Retinal pigment epithelial cell (primary cell): ENCODE measurements around the gene KLHL11.
"Not testable (repeated sequence)": the region's sequence is repeated elsewhere in the genome, so short reads cannot be mapped to it uniquely, and the experiment has no call there.

Experiments used
- DNase-seq: peaks from one replicate; pipeline ENCODE4 v3.0.0-alpha.2; 2010; ENCODE audit warnings: low read depth
- H3K4me3 ChIP-seq: 2 replicates; pipeline ENCODE4 v1.5.1; 2011; ENCODE audit warnings: mild to moderate bottlenecking, low read length, control low read depth, moderate library complexity
- TF ChIP-seq, protein P1 (sequence below): conservative IDR thresholded peaks from 2 replicates; pipeline ENCODE4 v1.5.1; 2011; ENCODE audit warnings: low read depth, low read length, control low read depth, inconsistent platforms

Gene KLHL11

DNA sequence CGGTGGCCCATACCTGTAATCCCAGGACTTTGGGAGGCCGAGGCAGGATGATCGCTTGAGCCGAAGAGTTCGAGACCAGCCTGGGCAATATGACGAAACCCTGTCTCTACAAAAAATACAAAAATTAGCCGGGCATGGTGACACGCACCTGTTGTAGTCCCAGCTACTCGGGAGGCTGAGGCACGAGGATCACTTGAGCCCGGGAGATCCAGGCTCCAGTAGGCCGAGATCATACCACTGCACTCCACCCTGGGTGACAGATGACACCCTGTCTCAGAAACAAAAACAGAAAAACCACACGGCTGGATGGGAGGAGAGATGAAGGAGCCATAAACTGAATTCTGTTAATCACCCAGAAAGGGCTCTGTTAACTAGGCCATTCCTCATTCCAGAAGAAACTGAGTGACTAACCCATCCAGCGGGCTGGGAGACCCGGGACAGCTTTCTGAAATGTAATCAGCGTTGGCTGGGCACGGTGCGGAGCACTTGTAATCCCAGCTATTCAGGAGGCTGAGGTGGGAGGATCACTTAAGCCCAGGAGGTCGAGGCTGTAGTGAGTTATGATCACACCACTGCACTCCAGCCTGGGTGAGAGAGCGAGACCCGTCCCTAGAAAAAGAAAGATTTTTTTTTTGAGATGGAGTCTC lies 28.6 kb downstream of the KLHL11 start:
- DNase-seq = no peak
- TF ChIP-seq, protein P1, sequence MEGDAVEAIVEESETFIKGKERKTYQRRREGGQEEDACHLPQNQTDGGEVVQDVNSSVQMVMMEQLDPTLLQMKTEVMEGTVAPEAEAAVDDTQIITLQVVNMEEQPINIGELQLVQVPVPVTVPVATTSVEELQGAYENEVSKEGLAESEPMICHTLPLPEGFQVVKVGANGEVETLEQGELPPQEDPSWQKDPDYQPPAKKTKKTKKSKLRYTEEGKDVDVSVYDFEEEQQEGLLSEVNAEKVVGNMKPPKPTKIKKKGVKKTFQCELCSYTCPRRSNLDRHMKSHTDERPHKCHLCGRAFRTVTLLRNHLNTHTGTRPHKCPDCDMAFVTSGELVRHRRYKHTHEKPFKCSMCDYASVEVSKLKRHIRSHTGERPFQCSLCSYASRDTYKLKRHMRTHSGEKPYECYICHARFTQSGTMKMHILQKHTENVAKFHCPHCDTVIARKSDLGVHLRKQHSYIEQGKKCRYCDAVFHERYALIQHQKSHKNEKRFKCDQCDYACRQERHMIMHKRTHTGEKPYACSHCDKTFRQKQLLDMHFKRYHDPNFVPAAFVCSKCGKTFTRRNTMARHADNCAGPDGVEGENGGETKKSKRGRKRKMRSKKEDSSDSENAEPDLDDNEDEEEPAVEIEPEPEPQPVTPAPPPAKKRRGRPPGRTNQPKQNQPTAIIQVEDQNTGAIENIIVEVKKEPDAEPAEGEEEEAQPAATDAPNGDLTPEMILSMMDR = no peak
- H3K4me3 ChIP-seq = peak overlapping the region; percentile 69

DNA sequence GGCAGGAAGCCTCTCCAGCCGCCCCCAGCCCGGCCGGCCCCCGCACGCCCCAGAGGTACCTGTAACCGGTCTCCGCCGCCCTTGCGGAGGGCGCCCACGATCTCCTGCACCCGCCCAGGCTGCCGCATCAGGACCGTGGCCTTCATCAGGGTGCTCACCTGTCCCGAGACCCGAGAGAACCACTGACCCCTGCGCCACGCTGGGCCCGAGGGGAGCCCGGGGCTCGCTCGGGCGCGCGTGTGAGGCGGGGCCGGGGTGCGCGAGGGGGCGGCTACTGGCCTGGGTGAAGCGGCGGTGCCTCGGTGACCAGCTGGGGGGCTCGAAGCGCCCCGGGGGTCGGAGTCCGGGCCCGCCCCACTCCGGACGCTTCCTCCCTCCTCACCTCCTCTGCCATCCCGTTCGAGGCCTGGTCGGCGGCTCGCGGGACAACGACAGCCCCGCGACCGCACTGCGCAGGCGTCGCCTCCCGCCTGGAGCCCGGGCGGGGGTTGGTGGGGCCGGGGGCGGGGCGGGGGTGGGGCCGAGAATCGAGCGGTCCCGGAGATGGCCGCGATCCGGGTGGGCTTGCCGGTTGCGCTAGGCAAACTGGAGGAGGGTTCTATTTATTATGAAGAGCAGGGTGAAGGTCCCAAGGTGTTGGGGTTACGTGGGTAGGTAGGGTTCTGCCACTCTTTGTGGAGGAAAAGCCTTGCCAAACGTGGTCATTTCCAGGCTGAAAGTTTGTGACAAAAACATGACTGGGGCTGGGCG lies 29.2 kb downstream of the KLHL11 start, which contains the start of gene NT5C3B:
TSS of gene NT5C3B (minus strand) at position 433 of the 750 bp plus-strand sequence. CDS start at position 394, 39 bp downstream.
- DNase-seq = no peak
- TF ChIP-seq, protein P1 = no peak
- H3K4me3 ChIP-seq = peak within 1 kb of the TSS; percentile 69

DNA sequence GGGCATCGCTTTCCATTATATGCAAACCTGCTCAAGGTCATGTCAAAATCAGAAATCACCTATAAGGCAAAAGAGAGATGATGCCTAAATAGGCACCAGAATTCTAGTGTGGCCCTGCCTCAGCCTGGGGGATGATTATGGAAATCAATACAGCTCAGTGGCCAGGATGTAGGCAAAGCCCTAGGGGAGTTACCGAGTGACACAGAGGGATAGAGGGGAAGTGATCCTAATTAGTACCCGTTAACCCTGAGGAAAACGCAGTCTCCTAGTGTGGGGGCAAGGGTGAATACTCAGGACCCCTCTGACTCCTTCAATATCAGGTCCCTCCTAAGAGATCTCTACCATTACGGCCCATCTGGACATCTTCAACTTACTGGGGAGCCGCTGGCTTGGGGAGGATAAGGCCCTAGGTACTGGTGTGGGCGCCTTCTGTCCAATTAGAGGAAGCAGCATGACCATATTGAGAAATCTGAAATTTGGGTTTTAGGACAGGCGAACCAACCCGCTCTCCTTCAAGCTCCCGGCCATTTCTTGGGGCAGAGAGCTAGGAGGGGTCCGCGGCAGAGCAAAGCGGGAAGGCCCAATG lies 29.9 kb downstream of the KLHL11 start:
- DNase-seq = no peak
- H3K4me3 ChIP-seq = peak overlapping the region; percentile 69
- TF ChIP-seq, protein P1 = no peak

DNA sequence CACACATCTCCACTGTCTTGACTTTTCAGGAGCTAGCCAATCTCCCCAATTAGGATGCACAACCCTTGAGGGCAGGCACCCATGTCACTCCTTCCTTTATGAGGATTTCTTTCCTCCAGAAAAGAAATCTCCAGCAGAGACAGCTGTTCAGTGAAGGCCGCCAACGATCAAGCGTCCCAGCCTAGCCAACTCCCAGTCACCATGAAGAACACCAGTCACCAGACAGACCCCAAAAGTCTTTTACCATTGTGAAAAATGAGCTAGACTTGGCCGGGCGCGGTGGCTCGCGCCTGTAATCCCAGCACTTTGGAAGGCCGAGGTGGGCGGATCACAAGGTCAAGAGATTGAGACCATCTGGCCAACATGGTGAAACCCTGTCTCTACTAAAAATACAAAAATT lies 35.3 kb downstream of the KLHL11 start:
- not testable (repeated sequence) for DNase-seq, H3K4me3 ChIP-seq

DNA sequence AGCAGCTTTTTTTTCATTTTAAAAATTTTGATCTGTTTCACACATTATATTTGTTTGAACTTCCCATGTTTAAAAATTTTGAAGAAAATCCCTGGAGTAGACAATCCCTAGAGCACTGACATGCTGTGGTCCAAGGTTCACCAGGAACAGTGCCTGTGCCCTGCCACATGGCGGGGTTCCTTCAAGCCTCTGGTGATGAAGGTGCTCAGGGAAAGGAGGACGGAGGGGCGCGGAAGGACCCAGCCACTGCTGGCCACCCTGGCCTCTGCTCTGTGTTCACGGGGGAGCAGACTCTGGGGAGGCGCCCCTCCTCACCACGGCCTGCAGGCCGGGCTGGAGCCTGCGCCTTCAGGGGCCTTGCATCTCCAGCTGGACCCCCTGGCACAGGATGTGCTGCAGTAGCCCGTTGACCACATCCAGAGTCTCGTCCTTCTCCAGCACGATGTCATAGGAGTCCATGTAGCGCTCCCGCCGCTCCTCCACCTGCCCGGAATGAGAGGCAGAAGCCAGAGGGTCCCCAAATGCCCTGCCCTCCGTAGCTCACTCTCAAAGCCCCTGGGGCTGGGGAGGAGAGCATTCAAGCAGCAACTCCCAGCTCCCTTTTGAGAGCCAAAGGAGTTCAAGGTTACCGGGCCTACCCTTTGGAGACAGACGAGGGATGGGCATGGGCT lies 39.9 kb downstream of the KLHL11 start:
- H3K4me3 ChIP-seq = no peak overlapping the region
- DNase-seq = no peak
- TF ChIP-seq, protein P1 = no peak

DNA sequence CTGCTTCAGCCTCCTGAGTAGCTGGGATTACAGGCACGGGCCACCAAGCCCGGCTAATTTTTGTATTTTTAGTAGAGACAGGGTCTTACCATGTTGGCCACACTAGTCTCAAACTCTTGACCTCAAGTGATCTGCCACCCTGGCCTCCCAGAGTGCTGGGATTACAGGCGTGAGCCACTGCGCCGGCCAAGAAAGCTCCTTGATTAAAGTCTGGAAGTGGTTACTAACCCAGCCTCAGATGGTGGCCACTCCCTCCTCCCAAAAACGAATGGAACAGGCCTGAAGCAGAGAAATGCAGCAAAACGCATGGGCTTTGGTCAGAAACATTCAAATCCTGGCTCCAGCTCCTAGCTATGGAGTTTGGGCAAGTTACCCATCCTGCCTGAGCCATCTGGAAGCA lies 41.1 kb downstream of the KLHL11 start:
- no peak for DNase-seq
- TF ChIP-seq, protein P1 = no peak
- H3K4me3 ChIP-seq = no peak overlapping the region

DNA sequence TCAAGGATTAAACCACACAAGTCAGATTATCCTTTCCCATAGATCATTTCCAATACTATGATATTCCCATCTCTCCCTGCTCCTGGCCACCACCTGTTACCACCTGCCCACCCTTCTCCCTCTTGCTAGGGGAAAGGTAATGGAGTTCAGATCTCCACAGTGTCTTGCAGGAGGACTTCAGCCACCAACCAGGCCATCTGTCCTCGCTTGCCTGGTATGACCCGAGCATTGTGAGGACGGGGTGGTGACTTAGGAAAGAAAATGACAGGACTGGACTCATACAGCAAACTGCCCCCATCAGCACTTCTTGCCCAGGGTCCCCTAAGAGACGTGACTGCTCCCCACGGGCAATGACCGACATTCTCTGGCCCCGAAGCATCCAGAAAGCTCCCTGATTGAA lies 41.6 kb downstream of the KLHL11 start:
- no peak overlapping the region for H3K4me3 ChIP-seq
- DNase-seq = no peak
- TF ChIP-seq, protein P1 = no peak
